Measurements from ENCODE around the gene LRRC3B. TPM values are rescaled to one million over a fixed set of nuclear protein-coding genes. Genes with fewer than 3 reads are reported as not detected.

LRRC3B gene
- total and polyA plus RNA-seq, 2 donors (not counting 3 experiments of a cell fraction or from before 2014, with no cell fraction given), result not detected

DNA sequence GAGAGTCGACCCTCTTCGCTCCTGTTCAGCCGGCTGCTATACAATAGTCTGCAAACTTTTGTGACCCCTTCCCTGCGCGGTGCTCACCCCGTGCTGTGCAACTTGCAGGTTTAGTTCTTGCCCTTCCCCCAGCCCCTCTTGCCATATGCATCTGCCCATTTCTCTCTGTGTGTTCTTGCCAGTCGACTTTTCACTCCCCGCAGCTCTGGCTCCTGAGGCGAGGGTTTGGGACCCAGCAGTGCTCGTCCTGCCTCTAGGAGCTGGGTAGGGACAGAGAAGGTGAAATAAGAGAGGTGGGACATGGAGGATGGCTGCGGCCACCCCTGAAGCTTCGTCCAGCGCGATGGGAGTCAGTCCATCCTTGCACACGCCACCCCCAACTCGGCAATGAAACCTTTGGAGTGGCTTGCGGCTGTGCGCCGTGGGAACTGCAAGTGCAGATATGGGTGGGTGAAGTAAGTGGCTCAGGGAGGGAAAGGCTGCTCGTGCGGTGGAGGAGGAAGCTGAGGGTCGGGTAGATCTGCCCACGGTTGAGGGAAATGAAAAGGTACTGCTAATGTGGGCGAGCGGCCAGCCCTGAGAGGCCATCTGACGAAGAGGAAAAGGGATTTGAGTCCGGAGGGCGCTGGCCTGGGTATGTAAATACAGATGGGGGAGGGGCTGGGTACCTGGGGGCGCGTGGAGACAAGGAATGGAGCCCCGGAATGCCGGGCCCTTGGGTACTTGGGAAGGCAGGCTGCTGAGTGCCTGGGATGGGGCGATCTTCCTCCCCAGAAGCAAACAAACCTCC, 1.0 kb downstream of the LRRC3B start:
- no peak for TF ChIP-seq POLR2AphosphoS5 (IDR thresholded peaks at IDR 0.05; ENCODE audit: insufficient read depth, low read depth, low read length)
- TF ChIP-seq EZH2 (IDR thresholded peaks at IDR 0.05; ENCODE audit: borderline replicate concordance, low read depth, low read length, severe bottlenecking), result no peak
- TF ChIP-seq, protein P1, sequence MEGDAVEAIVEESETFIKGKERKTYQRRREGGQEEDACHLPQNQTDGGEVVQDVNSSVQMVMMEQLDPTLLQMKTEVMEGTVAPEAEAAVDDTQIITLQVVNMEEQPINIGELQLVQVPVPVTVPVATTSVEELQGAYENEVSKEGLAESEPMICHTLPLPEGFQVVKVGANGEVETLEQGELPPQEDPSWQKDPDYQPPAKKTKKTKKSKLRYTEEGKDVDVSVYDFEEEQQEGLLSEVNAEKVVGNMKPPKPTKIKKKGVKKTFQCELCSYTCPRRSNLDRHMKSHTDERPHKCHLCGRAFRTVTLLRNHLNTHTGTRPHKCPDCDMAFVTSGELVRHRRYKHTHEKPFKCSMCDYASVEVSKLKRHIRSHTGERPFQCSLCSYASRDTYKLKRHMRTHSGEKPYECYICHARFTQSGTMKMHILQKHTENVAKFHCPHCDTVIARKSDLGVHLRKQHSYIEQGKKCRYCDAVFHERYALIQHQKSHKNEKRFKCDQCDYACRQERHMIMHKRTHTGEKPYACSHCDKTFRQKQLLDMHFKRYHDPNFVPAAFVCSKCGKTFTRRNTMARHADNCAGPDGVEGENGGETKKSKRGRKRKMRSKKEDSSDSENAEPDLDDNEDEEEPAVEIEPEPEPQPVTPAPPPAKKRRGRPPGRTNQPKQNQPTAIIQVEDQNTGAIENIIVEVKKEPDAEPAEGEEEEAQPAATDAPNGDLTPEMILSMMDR (IDR thresholded peaks at IDR 0.05; ENCODE audit: extremely low read depth in 1 of 2, insufficient read depth in 1 of 2, low read depth in 1 of 2, low read length in 2 of 2), result no peak
- no peak for TF ChIP-seq JUN (IDR thresholded peaks at IDR 0.05; ENCODE audit: borderline replicate concordance, insufficient read depth, insufficient read length, low read depth)
- no peak for TF ChIP-seq POLR2A (IDR thresholded peaks at IDR 0.05; ENCODE audit: low read depth, low read length)
- TF ChIP-seq FOS (IDR thresholded peaks at IDR 0.05; ENCODE audit: borderline replicate concordance, insufficient read depth, low read length), result no peak
- peaks cover 0 to 5% of the 10 kb centered on the region in 2 experiments for H3K27me3 ChIP-seq (ENCODE audit: control insufficient read depth in 2 of 2, insufficient read depth in 2 of 2, low read length in 2 of 2)
- no peaks in the 10 kb centered on the region for H3K36me3 ChIP-seq (ENCODE audit: control insufficient read depth in 2 of 2, extremely low read depth in 1 of 2, insufficient read depth in 2 of 2, low read length in 2 of 2)
- H3K9me1 ChIP-seq (replicated peaks; ENCODE audit: control insufficient read depth, extremely low read depth, insufficient read depth, low read length), result no peaks in the 10 kb centered on the region
- no peak overlapping the region for H2AFZ ChIP-seq (ENCODE audit: low read depth, low read length)
- H3K27ac ChIP-seq (ENCODE audit: insufficient read depth, low read depth, low read length), result no peak overlapping the region
- FAIRE-seq (no peak), DNase-seq (ENCODE audit: low read depth, low spot score) (no peak)
- BruUV-seq (replicated peaks), result no TSS peak
- H3K9me3 ChIP-seq (replicated peaks; ENCODE audit: control insufficient read depth, insufficient read depth, low read length), result no peaks in the 10 kb centered on the region
- ChIA-PET CTCF (no interaction called here), POLR2A (no interaction called here)
- no peaks in the 10 kb centered on the region for H3K4me1 ChIP-seq (ENCODE audit: control insufficient read depth, extremely low read depth, insufficient read depth, low read length)
- H3K79me2 ChIP-seq (ENCODE audit: control insufficient read depth, insufficient read depth, low read length), result no peaks in the 10 kb centered on the region
- H3K4me3 ChIP-seq (replicated peaks in 1 of 3; ENCODE audit: insufficient read depth in 1 of 3, low read depth in 1 of 3, low read length in 3 of 3), result no peak overlapping the region
- H3K9ac ChIP-seq (replicated peaks; ENCODE audit: extremely low read depth, insufficient read depth, low read length), result no peak overlapping the region
- H4K20me1 ChIP-seq (replicated peaks; ENCODE audit: control insufficient read depth, extremely low read depth, insufficient read depth, low read length), result no peaks in the 10 kb centered on the region
- intact Hi-C loops (cut with micrococcal nuclease), result no loop called here
- dilution Hi-C loops (cut with MboI; ENCODE audit: extremely low pct_ligation_motif_present, low sequenced_read_pairs), result no loop called here
- no peak overlapping the region for H3K4me2 ChIP-seq (ENCODE audit: insufficient read depth, low read length)

All from endothelial cell of umbilical vein (primary cell).